GM12872 (cell line): ENCODE measurements around the gene MRPL43.

Experiments used
- CTCF ChIP-seq: IDR thresholded peaks from 3 replicates; pipeline ENCODE4 v1.5.1; 2011; ENCODE audit warnings: low read depth, mild to moderate bottlenecking, low read length, moderate library complexity; ENCODE audit not compliant: insufficient read depth

The MRPL43 gene

GRCh38 chr10:101022967-101023705 lies 35.8 kb upstream of the MRPL43 start:
- no peak for TF ChIP-seq CTCF

DNA sequence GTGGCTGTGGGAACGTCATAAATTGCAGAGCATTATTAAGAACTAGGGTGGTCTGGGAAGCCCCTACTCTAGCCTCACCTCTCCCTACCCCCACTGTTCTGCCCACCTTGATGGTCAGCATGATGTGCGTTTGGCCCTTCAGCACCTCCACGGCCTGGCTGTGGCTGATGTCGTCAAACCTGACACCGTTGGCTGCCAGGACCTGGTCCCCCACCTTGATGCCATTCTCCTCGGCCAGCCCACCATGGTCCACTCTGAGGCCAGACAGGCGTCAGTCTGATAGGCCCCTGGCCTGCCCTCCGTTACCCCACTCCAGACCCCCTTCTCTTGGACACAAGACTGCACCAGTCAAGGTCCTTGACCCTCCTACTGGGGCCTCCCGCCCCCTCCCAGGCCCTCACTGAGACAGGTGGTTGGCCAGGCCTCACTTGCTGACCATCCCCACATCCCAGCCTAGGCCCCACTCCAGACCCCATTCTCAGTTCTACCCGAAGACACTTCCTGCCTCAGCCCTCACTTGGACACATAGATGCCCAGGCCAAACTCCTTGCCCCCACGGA lies 34.5 kb upstream of the MRPL43 start:
- TF ChIP-seq CTCF: no peak

GRCh38 chr10:101021239-101021638 lies 33.9 kb upstream of the MRPL43 start:
- no peak for TF ChIP-seq CTCF

- no peak for TF ChIP-seq CTCF
These were observed 33.3 kb upstream of the MRPL43 start for GRCh38 chr10:101020427-101021075.

DNA sequence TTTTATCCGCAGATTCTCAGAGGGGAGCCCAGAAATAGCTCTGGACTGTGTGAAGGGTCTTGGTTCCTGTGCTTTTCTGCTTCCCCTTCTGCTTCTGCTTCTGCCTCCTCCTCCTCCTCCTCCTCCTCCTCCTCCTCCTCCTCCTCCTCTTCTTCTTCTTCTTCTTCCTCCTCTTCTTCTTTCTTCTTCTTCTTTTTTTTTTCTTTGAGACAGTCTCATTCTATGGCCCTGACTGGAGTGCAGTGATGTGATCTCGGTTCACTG lies 32.1 kb upstream of the MRPL43 start:
- no peak for TF ChIP-seq CTCF

DNA sequence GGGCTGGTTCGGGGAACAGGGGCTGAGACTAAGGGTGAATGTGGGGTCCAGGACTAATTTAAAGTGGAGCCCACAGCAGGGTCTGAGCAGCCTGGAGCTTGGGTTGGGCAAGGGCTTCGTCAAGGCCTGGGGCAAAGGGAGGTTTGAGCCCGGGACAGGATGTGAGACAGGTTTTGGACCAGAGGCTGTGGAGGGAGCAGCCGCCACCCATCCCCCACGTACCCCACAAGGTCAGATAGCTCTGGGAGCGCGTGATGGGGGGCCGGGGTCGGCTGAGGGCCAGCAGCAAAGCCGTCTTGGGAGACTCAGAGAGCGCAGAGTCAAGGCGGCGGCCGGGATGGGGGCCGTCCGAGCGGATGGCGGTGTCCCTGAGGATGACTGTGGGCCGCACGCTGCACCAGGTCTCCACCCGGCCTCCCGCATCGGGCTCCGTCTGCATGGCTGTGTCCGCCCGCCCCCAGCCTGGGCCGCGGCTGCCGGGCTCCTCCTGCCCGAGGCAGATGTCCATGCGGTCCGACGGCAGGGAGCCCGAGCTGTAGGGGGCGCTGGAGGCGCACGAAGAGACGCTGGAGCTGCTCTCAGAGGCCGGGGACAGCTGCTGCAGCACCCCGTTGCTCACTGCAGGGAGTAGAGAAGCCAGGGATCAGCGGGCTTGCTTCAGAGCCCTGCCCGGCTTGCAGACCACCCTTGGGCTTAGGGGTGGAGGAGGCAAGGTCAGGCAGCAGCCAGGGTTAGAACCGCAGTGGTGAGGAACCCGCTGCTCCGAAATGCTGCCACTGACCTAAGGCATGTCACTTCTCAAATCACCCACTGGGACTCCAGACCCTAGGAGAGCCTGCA lies 31.5 kb upstream of the MRPL43 start:
- peak; percentile 77 for TF ChIP-seq CTCF

DNA sequence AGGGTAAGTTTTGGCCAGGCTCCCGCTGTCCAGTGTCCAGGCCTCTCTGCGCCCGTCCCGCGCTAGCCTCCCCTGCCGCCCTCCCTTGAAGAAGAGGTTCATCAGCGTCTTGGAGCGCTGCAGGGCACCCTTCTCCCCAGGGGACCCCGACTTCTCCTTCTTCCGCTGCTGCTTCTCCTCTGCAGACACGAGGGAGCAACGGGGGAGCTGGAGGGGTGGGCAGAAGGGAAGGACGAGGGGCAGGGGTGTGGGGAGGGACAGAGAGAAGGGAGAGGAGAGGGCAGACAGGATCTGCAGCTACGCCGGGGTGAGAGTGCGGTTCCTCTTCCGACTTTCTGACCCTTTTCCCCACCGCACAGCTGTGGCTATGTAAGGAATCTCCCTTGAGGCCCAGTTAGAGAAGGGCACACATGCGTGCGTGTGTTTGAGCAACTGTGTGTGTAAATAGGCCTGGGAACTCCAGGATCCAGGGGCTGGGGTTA lies 30.9 kb upstream of the MRPL43 start:
- no peak for TF ChIP-seq CTCF
